H1 (cell line): ENCODE measurements around the gene CDK5R2. TPM values are rescaled to one million over a fixed set of nuclear protein-coding genes. Genes with fewer than 3 reads are reported as not detected.

ENCODE experiments used
- polyA plus RNA-seq, 7 experiments: library from polyadenylated mRNA; depleted of rRNA in 3 of 7; stranded (reverse) in 5 of 7; unstranded in 2 of 7; fragments of >200 nt in 5 of 7; fragments of 200-250 nt in 2 of 7; gene quantifications; 1 replicate in 5 of 7; 2 replicates in 1 of 7; 4 replicates in 1 of 7; pipeline versions ENCODE4 v1.2.1 to v1.2.3, GENCODE V29; 2011 to 2013; ENCODE audit warnings: missing spikeins in 2 of 7, mixed read lengths in 2 of 7
- total RNA-seq: library from RNA; stranded (reverse); fragmentation: NEBNext Ultra II Directional; extraction: Animal tissue kit (Norgen Biotek cat#: 25700); gene quantifications from 2 replicates; pipeline ENCODE4 v1.2.1, GENCODE V29; 2021
- TF ChIP-seq, protein P1 (sequence below): fragments of 300-600 bp; sonication (generic); IDR thresholded peaks from 2 replicates; pipeline ENCODE4 v1.7.1; 2012; ENCODE audit warnings: low read length, moderate library complexity, mild to moderate bottlenecking, inconsistent platforms; ENCODE audit not compliant: insufficient replicate concordance

Gene CDK5R2
- total and polyA plus RNA-seq, 2 of the 8 experiments (the other 6 are each of a cell fraction or from before 2014, with no cell fraction given) = 0.14 TPM; not detected in 1

DNA sequence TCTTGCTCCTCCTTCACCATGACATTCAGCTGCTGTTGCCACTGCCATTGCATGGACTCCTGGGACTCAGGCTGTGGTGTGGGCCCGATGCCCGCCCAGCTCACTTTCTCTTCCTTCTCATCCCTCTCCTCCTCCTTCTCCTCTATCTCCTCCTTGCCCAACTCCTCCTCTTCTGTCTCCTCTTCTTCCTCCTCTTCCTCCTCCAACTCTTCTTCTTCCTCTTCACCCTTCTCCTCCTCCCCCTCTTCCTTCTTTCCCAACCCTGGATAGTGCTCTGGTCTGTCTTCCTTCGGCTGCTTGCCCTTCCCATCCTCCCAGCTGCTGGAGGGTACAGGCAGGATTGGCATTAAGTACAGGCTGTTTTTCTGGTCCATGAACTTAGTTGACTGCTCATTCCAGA, 44.5 kb downstream of the CDK5R2 start (continued):
- TF ChIP-seq, protein P1, sequence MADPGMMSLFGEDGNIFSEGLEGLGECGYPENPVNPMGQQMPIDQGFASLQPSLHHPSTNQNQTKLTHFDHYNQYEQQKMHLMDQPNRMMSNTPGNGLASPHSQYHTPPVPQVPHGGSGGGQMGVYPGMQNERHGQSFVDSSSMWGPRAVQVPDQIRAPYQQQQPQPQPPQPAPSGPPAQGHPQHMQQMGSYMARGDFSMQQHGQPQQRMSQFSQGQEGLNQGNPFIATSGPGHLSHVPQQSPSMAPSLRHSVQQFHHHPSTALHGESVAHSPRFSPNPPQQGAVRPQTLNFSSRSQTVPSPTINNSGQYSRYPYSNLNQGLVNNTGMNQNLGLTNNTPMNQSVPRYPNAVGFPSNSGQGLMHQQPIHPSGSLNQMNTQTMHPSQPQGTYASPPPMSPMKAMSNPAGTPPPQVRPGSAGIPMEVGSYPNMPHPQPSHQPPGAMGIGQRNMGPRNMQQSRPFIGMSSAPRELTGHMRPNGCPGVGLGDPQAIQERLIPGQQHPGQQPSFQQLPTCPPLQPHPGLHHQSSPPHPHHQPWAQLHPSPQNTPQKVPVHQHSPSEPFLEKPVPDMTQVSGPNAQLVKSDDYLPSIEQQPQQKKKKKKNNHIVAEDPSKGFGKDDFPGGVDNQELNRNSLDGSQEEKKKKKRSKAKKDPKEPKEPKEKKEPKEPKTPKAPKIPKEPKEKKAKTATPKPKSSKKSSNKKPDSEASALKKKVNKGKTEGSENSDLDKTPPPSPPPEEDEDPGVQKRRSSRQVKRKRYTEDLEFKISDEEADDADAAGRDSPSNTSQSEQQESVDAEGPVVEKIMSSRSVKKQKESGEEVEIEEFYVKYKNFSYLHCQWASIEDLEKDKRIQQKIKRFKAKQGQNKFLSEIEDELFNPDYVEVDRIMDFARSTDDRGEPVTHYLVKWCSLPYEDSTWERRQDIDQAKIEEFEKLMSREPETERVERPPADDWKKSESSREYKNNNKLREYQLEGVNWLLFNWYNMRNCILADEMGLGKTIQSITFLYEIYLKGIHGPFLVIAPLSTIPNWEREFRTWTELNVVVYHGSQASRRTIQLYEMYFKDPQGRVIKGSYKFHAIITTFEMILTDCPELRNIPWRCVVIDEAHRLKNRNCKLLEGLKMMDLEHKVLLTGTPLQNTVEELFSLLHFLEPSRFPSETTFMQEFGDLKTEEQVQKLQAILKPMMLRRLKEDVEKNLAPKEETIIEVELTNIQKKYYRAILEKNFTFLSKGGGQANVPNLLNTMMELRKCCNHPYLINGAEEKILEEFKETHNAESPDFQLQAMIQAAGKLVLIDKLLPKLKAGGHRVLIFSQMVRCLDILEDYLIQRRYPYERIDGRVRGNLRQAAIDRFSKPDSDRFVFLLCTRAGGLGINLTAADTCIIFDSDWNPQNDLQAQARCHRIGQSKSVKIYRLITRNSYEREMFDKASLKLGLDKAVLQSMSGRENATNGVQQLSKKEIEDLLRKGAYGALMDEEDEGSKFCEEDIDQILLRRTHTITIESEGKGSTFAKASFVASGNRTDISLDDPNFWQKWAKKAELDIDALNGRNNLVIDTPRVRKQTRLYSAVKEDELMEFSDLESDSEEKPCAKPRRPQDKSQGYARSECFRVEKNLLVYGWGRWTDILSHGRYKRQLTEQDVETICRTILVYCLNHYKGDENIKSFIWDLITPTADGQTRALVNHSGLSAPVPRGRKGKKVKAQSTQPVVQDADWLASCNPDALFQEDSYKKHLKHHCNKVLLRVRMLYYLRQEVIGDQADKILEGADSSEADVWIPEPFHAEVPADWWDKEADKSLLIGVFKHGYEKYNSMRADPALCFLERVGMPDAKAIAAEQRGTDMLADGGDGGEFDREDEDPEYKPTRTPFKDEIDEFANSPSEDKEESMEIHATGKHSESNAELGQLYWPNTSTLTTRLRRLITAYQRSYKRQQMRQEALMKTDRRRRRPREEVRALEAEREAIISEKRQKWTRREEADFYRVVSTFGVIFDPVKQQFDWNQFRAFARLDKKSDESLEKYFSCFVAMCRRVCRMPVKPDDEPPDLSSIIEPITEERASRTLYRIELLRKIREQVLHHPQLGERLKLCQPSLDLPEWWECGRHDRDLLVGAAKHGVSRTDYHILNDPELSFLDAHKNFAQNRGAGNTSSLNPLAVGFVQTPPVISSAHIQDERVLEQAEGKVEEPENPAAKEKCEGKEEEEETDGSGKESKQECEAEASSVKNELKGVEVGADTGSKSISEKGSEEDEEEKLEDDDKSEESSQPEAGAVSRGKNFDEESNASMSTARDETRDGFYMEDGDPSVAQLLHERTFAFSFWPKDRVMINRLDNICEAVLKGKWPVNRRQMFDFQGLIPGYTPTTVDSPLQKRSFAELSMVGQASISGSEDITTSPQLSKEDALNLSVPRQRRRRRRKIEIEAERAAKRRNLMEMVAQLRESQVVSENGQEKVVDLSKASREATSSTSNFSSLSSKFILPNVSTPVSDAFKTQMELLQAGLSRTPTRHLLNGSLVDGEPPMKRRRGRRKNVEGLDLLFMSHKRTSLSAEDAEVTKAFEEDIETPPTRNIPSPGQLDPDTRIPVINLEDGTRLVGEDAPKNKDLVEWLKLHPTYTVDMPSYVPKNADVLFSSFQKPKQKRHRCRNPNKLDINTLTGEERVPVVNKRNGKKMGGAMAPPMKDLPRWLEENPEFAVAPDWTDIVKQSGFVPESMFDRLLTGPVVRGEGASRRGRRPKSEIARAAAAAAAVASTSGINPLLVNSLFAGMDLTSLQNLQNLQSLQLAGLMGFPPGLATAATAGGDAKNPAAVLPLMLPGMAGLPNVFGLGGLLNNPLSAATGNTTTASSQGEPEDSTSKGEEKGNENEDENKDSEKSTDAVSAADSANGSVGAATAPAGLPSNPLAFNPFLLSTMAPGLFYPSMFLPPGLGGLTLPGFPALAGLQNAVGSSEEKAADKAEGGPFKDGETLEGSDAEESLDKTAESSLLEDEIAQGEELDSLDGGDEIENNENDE = no peak
